NCI-H2029 (cell line): ENCODE results near the gene SH2B3.

ENCODE experiments used
- DNase-seq: peaks from one replicate; lab custom pipeline; 2025; lab: John Stamatoyannopoulos, UW

The SH2B3 gene

GRCh38 chr12:111409403-111409779 is 3.7 kb downstream of the SH2B3 start:
- DNase-seq: no peak

- DNase-seq: no peak
Measured at GRCh38 chr12:111409780-111410430, 4.2 kb downstream of the SH2B3 start.

- DNase-seq: no peak
Measured at GRCh38 chr12:111410431-111411184, 4.9 kb downstream of the SH2B3 start.

- DNase-seq: no peak
Measured at GRCh38 chr12:111411185-111411764, 5.6 kb downstream of the SH2B3 start.

GRCh38 chr12:111412007-111412829 is 6.5 kb downstream of the SH2B3 start:
- no peak for DNase-seq

- no peak for DNase-seq
Measured at GRCh38 chr12:111412830-111413441, 7.2 kb downstream of the SH2B3 start.

GRCh38 chr12:111413442-111414086 is 7.8 kb downstream of the SH2B3 start:
- no peak for DNase-seq

GRCh38 chr12:111414711-111415252 is 9.1 kb downstream of the SH2B3 start:
- no peak for DNase-seq

GRCh38 chr12:111417290-111417689 is 11.6 kb downstream of the SH2B3 start:
- no peak for DNase-seq

- DNase-seq: no peak
Measured at GRCh38 chr12:111417784-111418593, 12.3 kb downstream of the SH2B3 start.

- DNase-seq: no peak
Measured at GRCh38 chr12:111418594-111418880, 12.8 kb downstream of the SH2B3 start.

- no peak for DNase-seq
Measured at GRCh38 chr12:111419784-111420183, 14.1 kb downstream of the SH2B3 start.

- DNase-seq: no peak
Measured at GRCh38 chr12:111420494-111420893, 14.8 kb downstream of the SH2B3 start.

GRCh38 chr12:111424189-111424792 is 18.6 kb downstream of the SH2B3 start:
- DNase-seq: no peak

GRCh38 chr12:111424793-111425251 is 19.1 kb downstream of the SH2B3 start:
- DNase-seq: no peak

- no peak for DNase-seq
Measured at GRCh38 chr12:111425655-111426054, 19.9 kb downstream of the SH2B3 start.

- no peak for DNase-seq
Measured at GRCh38 chr12:111426344-111427185, 20.8 kb downstream of the SH2B3 start.

GRCh38 chr12:111427417-111428074 is 21.8 kb downstream of the SH2B3 start:
- DNase-seq: no peak
